ENCODE data around the gene NMT1. TPM values are rescaled to one million over a fixed set of nuclear protein-coding genes. Genes with fewer than 3 reads are reported as not detected.

Gene NMT1
- polyA plus RNA-seq, 4 donors = 38.9 to 131 (median 72.0) TPM

GRCh38 chr17:45148183-45149036 is 87.3 kb downstream of the NMT1 start, which contains the start of gene HEXIM1:
Gene HEXIM1, plus strand, starts transcription at chr17:45148475. Its CDS starts 716 bp downstream, at chr17:45149191.
- peak; percentile 100 for DNase-seq
- WGBS, 3 donors = 0 to 1% (median 1%) methylated on average over 54 to 58 of the region's 58 CpGs
- peak; percentile 26 for FAIRE-seq
- Histone ChIP-seq H3K27me3 (ENCODE audit: control insufficient read depth in 3 of 3, insufficient read depth in 3 of 3, low read length in 3 of 3) (no peaks in the 10 kb centered on the region), H3K4me1 (ENCODE audit: control insufficient read depth in 3 of 3, insufficient read depth in 2 of 3, low read depth in 1 of 3, low read length in 2 of 3) (peaks cover 3 to 45% (median 10%) of the 10 kb centered on the region in 3 donors), H3K27ac (ENCODE audit: low read depth in 1 of 3, low read length in 2 of 3) (peak within 1 kb of the TSS; percentile 90 to 99 (median 95)), H3K36me3 (ENCODE audit: control insufficient read depth in 3 of 3, insufficient read depth in 2 of 3, low read depth in 1 of 3, low read length in 3 of 3) (peaks cover 0 to 8% (median 0%) of the 10 kb centered on the region in 3 donors), H3K9me3 (ENCODE audit: control insufficient read depth in 2 of 2, insufficient read depth in 1 of 2, low read depth in 1 of 2, low read length in 1 of 2) (no peaks in the 10 kb centered on the region), H3K4me3 (ENCODE audit: low read depth in 1 of 3, low read length in 3 of 3) (peak within 1 kb of the TSS; percentile 75 to 85 (median 77))

- Histone ChIP-seq H3K4me1 (ENCODE audit: control insufficient read depth in 3 of 3, insufficient read depth in 2 of 3, low read depth in 1 of 3, low read length in 2 of 3) (peaks cover 3 to 38% (median 10%) of the 10 kb centered on the region in 3 donors), H3K9me3 (ENCODE audit: control insufficient read depth in 2 of 2, insufficient read depth in 1 of 2, low read depth in 1 of 2, low read length in 1 of 2) (no peaks in the 10 kb centered on the region), H3K36me3 (ENCODE audit: control insufficient read depth in 3 of 3, insufficient read depth in 2 of 3, low read depth in 1 of 3, low read length in 3 of 3) (peaks cover 0 to 6% (median 0%) of the 10 kb centered on the region in 3 donors), H3K4me3 (ENCODE audit: low read depth in 1 of 3, low read length in 3 of 3) (peak overlapping the region; percentile 75 to 85 (median 77)), H3K27ac (ENCODE audit: low read depth in 1 of 3, low read length in 2 of 3) (peak overlapping the region; percentile 90 to 99 (median 95)), H3K27me3 (ENCODE audit: control insufficient read depth in 3 of 3, insufficient read depth in 3 of 3, low read length in 3 of 3) (no peaks in the 10 kb centered on the region)
- DNase-seq = peak; percentile 84 to 94
- 0 to 1% (median 0%) methylated on average over 31 to 32 of the region's 32 CpGs for WGBS, 3 donors
- FAIRE-seq = no peak
These were observed 88.0 kb downstream of the NMT1 start for GRCh38 chr17:45149037-45149668.

GRCh38 chr17:45149669-45150664 is 88.8 kb downstream of the NMT1 start:
- peak overlapping the region; percentile 90 to 99 (median 95) for H3K27ac ChIP-seq (ENCODE audit: low read depth in 1 of 3, low read length in 2 of 3)
- 1% methylated on average over 56 of the region's 56 CpGs for WGBS, 3 donors
- H3K9me3 ChIP-seq (ENCODE audit: control insufficient read depth in 2 of 2, insufficient read depth in 1 of 2, low read depth in 1 of 2, low read length in 1 of 2) = no peaks in the 10 kb centered on the region
- DNase-seq (peak; percentile 77 to 87), FAIRE-seq (no peak)
- peaks cover 3 to 32% (median 10%) of the 10 kb centered on the region in 3 donors for H3K4me1 ChIP-seq (ENCODE audit: control insufficient read depth in 3 of 3, insufficient read depth in 2 of 3, low read depth in 1 of 3, low read length in 2 of 3)
- peaks cover 0 to 6% (median 0%) of the 10 kb centered on the region in 3 donors for H3K36me3 ChIP-seq (ENCODE audit: control insufficient read depth in 3 of 3, insufficient read depth in 2 of 3, low read depth in 1 of 3, low read length in 3 of 3)
- peak overlapping the region; percentile 75 to 85 (median 77) for H3K4me3 ChIP-seq (ENCODE audit: low read depth in 1 of 3, low read length in 3 of 3)
- H3K27me3 ChIP-seq (ENCODE audit: control insufficient read depth in 3 of 3, insufficient read depth in 3 of 3, low read length in 3 of 3) = no peaks in the 10 kb centered on the region

- no peak for FAIRE-seq
- Histone ChIP-seq H3K36me3 (ENCODE audit: control insufficient read depth in 3 of 3, insufficient read depth in 2 of 3, low read depth in 1 of 3, low read length in 3 of 3) (peaks cover 0 to 6% (median 0%) of the 10 kb centered on the region in 3 donors), H3K4me1 (ENCODE audit: control insufficient read depth in 3 of 3, insufficient read depth in 2 of 3, low read depth in 1 of 3, low read length in 2 of 3) (peaks cover 3 to 29% (median 10%) of the 10 kb centered on the region in 3 donors), H3K9me3 (ENCODE audit: control insufficient read depth in 2 of 2, insufficient read depth in 1 of 2, low read depth in 1 of 2, low read length in 1 of 2) (no peaks in the 10 kb centered on the region), H3K27me3 (ENCODE audit: control insufficient read depth in 3 of 3, insufficient read depth in 3 of 3, low read length in 3 of 3) (no peaks in the 10 kb centered on the region), H3K4me3 (ENCODE audit: low read depth in 1 of 3, low read length in 3 of 3) (peak overlapping the region in 2 of 3 donors; percentile 38 to 77), H3K27ac (ENCODE audit: low read depth in 1 of 3, low read length in 2 of 3) (peak overlapping the region in 2 of 3 donors; percentile 60 to 99)
- DNase-seq = peak in 1 of 2 donors; percentile 13
- 33 to 38% (median 34%) methylated on average over 8 of the region's 8 CpGs for WGBS, 3 donors
These were observed 90.0 kb downstream of the NMT1 start for GRCh38 chr17:45150911-45151809.

GRCh38 chr17:45155029-45155428 is 93.9 kb downstream of the NMT1 start:
- Histone ChIP-seq H3K9me3 (ENCODE audit: control insufficient read depth in 2 of 2, insufficient read depth in 1 of 2, low read depth in 1 of 2, low read length in 1 of 2) (no peaks in the 10 kb centered on the region), H3K27me3 (ENCODE audit: control insufficient read depth in 3 of 3, insufficient read depth in 3 of 3, low read length in 3 of 3) (no peaks in the 10 kb centered on the region), H3K4me1 (ENCODE audit: control insufficient read depth in 3 of 3, insufficient read depth in 2 of 3, low read depth in 1 of 3, low read length in 2 of 3) (peaks cover 6 to 41% (median 12%) of the 10 kb centered on the region in 3 donors), H3K27ac (ENCODE audit: low read depth in 1 of 3, low read length in 2 of 3) (no peak overlapping the region), H3K36me3 (ENCODE audit: control insufficient read depth in 3 of 3, insufficient read depth in 2 of 3, low read depth in 1 of 3, low read length in 3 of 3) (peaks cover 0 to 10% (median 0%) of the 10 kb centered on the region in 3 donors), H3K4me3 (ENCODE audit: low read depth in 1 of 3, low read length in 3 of 3) (no peak overlapping the region)
- 83 to 91% (median 86%) methylated on average over 4 of the region's 4 CpGs for WGBS, 3 donors
- FAIRE-seq (no peak), DNase-seq (no peak)

GRCh38 chr17:45155483-45155882 is 94.4 kb downstream of the NMT1 start:
- Histone ChIP-seq H3K4me3 (ENCODE audit: low read depth in 1 of 3, low read length in 3 of 3) (no peak overlapping the region), H3K36me3 (ENCODE audit: control insufficient read depth in 3 of 3, insufficient read depth in 2 of 3, low read depth in 1 of 3, low read length in 3 of 3) (peaks cover 0 to 10% (median 0%) of the 10 kb centered on the region in 3 donors), H3K27me3 (ENCODE audit: control insufficient read depth in 3 of 3, insufficient read depth in 3 of 3, low read length in 3 of 3) (no peaks in the 10 kb centered on the region), H3K4me1 (ENCODE audit: control insufficient read depth in 3 of 3, insufficient read depth in 2 of 3, low read depth in 1 of 3, low read length in 2 of 3) (peaks cover 6 to 41% (median 12%) of the 10 kb centered on the region in 3 donors), H3K9me3 (ENCODE audit: control insufficient read depth in 2 of 2, insufficient read depth in 1 of 2, low read depth in 1 of 2, low read length in 1 of 2) (no peaks in the 10 kb centered on the region), H3K27ac (ENCODE audit: low read depth in 1 of 3, low read length in 2 of 3) (no peak overlapping the region)
- no peak for FAIRE-seq
- DNase-seq = no peak
- 92 to 98% (median 97%) methylated on average over 2 of the region's 2 CpGs for WGBS, 3 donors

- Histone ChIP-seq H3K4me1 (ENCODE audit: control insufficient read depth in 3 of 3, insufficient read depth in 2 of 3, low read depth in 1 of 3, low read length in 2 of 3) (peaks cover 5 to 36% (median 8%) of the 10 kb centered on the region in 3 donors), H3K4me3 (ENCODE audit: low read depth in 1 of 3, low read length in 3 of 3) (no peak overlapping the region), H3K36me3 (ENCODE audit: control insufficient read depth in 3 of 3, insufficient read depth in 2 of 3, low read depth in 1 of 3, low read length in 3 of 3) (peaks cover 0 to 10% (median 0%) of the 10 kb centered on the region in 3 donors), H3K27ac (ENCODE audit: low read depth in 1 of 3, low read length in 2 of 3) (no peak overlapping the region), H3K27me3 (ENCODE audit: control insufficient read depth in 3 of 3, insufficient read depth in 3 of 3, low read length in 3 of 3) (no peaks in the 10 kb centered on the region), H3K9me3 (ENCODE audit: control insufficient read depth in 2 of 2, insufficient read depth in 1 of 2, low read depth in 1 of 2, low read length in 1 of 2) (no peaks in the 10 kb centered on the region)
- no peak for FAIRE-seq
- DNase-seq = no peak
- 78 to 95% (median 82%) methylated on average over 3 of the region's 3 CpGs for WGBS, 3 donors
These were observed 95.1 kb downstream of the NMT1 start for GRCh38 chr17:45156242-45156641.
